Activated CD8-positive, alpha-beta memory T cell treated with anti-CD3 and anti-CD28 coated beads, Interleukin-2, amount 10 ng/mL, durations not matched to agents 7 days and 5 days (primary cell): Measurements from ENCODE around the gene GSC2. TPM values are rescaled to one million over a fixed set of nuclear protein-coding genes. Genes with fewer than 3 reads are reported as not detected.

Experiments used
- ATAC-seq: fragments of 150-1000 bp; cut with Tn5 transposase; one replicate; pipeline ENCODE4 v1.10.0; 2021; ENCODE audit warnings: moderate library complexity
- CTCF ChIA-PET: fragments of 350-600 bp; sonication (Branson Sonifier 250); formaldehyde crosslinking; loops from one replicate; lab custom pipeline; 2021; ENCODE audit warnings: antibody characterized with exemption; lab: Charles Lee
- DNase-seq: peaks from one replicate; pipeline ENCODE4 v3.0.0-alpha.2; 2020
- H3K27ac Mint-ChIP-seq: one replicate; pipeline ENCODE4 v1.8.0; 2021; ENCODE audit warnings: mild to moderate bottlenecking, mixed read lengths
- H3K27me3 Mint-ChIP-seq: one replicate; pipeline ENCODE4 v1.8.0; 2021; ENCODE audit warnings: mixed read lengths
- H3K36me3 Mint-ChIP-seq: one replicate; pipeline ENCODE4 v1.8.0; 2021; ENCODE audit warnings: mild to moderate bottlenecking, mixed read lengths
- H3K4me1 Mint-ChIP-seq: one replicate; pipeline ENCODE4 v1.8.0; 2021; ENCODE audit warnings: mixed read lengths
- H3K4me3 Mint-ChIP-seq: one replicate; pipeline ENCODE4 v1.8.0; 2021; ENCODE audit warnings: mild to moderate bottlenecking, moderate library complexity, mixed read lengths
- H3K9me3 Mint-ChIP-seq: one replicate; pipeline ENCODE4 v1.8.0; 2022; ENCODE audit warnings: low read depth, mixed read lengths
- total RNA-seq, 2 experiments: library from RNA; stranded (reverse); gene quantifications; one replicate each; pipeline ENCODE4 v1.2.3, GENCODE V29; 2021

GSC2 gene
- total RNA-seq, 2 experiments from 2014 or later: not detected

- CTCF ChIA-PET: interaction anchor here (1.3 kb wide), 1 partner anchor 31 kb away, joined by 5 read pairs; the partner anchor contains the start of gene ESS2
- ATAC-seq: no peak
- peaks cover 8% of the 10 kb centered on the region for H3K27me3 Mint-ChIP-seq
- no peak overlapping the region for H3K27ac Mint-ChIP-seq
- H3K9me3 Mint-ChIP-seq: no peaks in the 10 kb centered on the region
- no peaks in the 10 kb centered on the region for H3K36me3 Mint-ChIP-seq
- H3K4me3 Mint-ChIP-seq: no peak overlapping the region
- no peak for DNase-seq
- H3K4me1 Mint-ChIP-seq: peaks cover 45% of the 10 kb centered on the region
Measured at GRCh38 chr22:19175026-19175601, 25.0 kb upstream of the GSC2 start.

- Mint-ChIP-seq H3K27ac (peak overlapping the region; percentile 45), H3K9me3 (no peaks in the 10 kb centered on the region), H3K27me3 (peaks cover 15% of the 10 kb centered on the region), H3K36me3 (no peaks in the 10 kb centered on the region), H3K4me3 (no peak overlapping the region), H3K4me1 (peaks cover 42% of the 10 kb centered on the region)
- no peak for DNase-seq
- CTCF ChIA-PET: interaction anchor here (1.3 kb wide), 1 partner anchor 30 kb away, joined by 5 read pairs; the partner anchor contains the start of gene ESS2
- no peak for ATAC-seq
Measured at GRCh38 chr22:19174106-19175025, 24.3 kb upstream of the GSC2 start.

- peak overlapping the region; percentile 88 for H3K4me3 Mint-ChIP-seq
- DNase-seq (no peak), ATAC-seq (no peak)
- H3K4me1 Mint-ChIP-seq: peaks cover 42% of the 10 kb centered on the region
- H3K9me3 Mint-ChIP-seq: no peaks in the 10 kb centered on the region
- no peaks in the 10 kb centered on the region for H3K36me3 Mint-ChIP-seq
- H3K27ac Mint-ChIP-seq: peak overlapping the region; percentile 64
- peaks cover 24% of the 10 kb centered on the region for H3K27me3 Mint-ChIP-seq
- CTCF ChIA-PET: interaction anchor here (0.6 to 1.3 kb wide), 3 partner anchors 29 to 286 kb away, joined by 3 to 5 read pairs (median 4); partner anchors contain the start of gene ESS2
Measured at GRCh38 chr22:19173047-19174035, 23.2 kb upstream of the GSC2 start.

GRCh38 chr22:19172213-19173046, 22.3 kb upstream of the GSC2 start:
- Mint-ChIP-seq H3K4me1 (peaks cover 40% of the 10 kb centered on the region), H3K9me3 (no peaks in the 10 kb centered on the region), H3K36me3 (no peaks in the 10 kb centered on the region), H3K4me3 (peak overlapping the region; percentile 88), H3K27me3 (peaks cover 34% of the 10 kb centered on the region), H3K27ac (peak overlapping the region; percentile 82)
- DNase-seq: no peak
- no peak for ATAC-seq
- CTCF ChIA-PET: interaction anchor here (0.6 to 1.3 kb wide), 2 partner anchors 28 to 287 kb away, joined by 3 to 4 read pairs; partner anchors contain the start of gene ESS2

- CTCF ChIA-PET: interaction anchor here (2.6 kb wide), 1 partner anchor 460 kb away, joined by 9 read pairs; no protein-coding TSS in a partner anchor
- Mint-ChIP-seq H3K36me3 (no peaks in the 10 kb centered on the region), H3K27me3 (peaks cover 45% of the 10 kb centered on the region), H3K9me3 (no peaks in the 10 kb centered on the region), H3K4me3 (no peak overlapping the region), H3K27ac (no peak overlapping the region), H3K4me1 (peaks cover 36% of the 10 kb centered on the region)
- ATAC-seq (no peak), DNase-seq (no peak)
Measured at GRCh38 chr22:19169947-19170318, 19.8 kb upstream of the GSC2 start.

GRCh38 chr22:19169002-19169946, 19.2 kb upstream of the GSC2 start:
- Mint-ChIP-seq H3K27me3 (peaks cover 48% of the 10 kb centered on the region), H3K27ac (no peak overlapping the region), H3K9me3 (no peaks in the 10 kb centered on the region), H3K36me3 (no peaks in the 10 kb centered on the region), H3K4me1 (peaks cover 33% of the 10 kb centered on the region), H3K4me3 (no peak overlapping the region)
- no peak for ATAC-seq
- CTCF ChIA-PET: interaction anchor here (2.6 kb wide), 1 partner anchor 461 kb away, joined by 9 read pairs; no protein-coding TSS in a partner anchor
- no peak for DNase-seq

GRCh38 chr22:19168088-19168890, 18.2 kb upstream of the GSC2 start:
- DNase-seq (no peak), ATAC-seq (no peak)
- no peak overlapping the region for H3K4me3 Mint-ChIP-seq
- peaks cover 27% of the 10 kb centered on the region for H3K4me1 Mint-ChIP-seq
- H3K27ac Mint-ChIP-seq: no peak overlapping the region
- peaks cover 48% of the 10 kb centered on the region for H3K27me3 Mint-ChIP-seq
- CTCF ChIA-PET: interaction anchor here (2.6 kb wide), 1 partner anchor 462 kb away, joined by 9 read pairs; no protein-coding TSS in a partner anchor
- no peaks in the 10 kb centered on the region for H3K36me3 Mint-ChIP-seq
- H3K9me3 Mint-ChIP-seq: no peaks in the 10 kb centered on the region

- Mint-ChIP-seq H3K27me3 (peaks cover 48% of the 10 kb centered on the region), H3K27ac (no peak overlapping the region), H3K4me1 (peaks cover 17% of the 10 kb centered on the region), H3K36me3 (no peaks in the 10 kb centered on the region), H3K4me3 (no peak overlapping the region), H3K9me3 (no peaks in the 10 kb centered on the region)
- ATAC-seq (no peak), DNase-seq (no peak)
- CTCF ChIA-PET: no interaction called here
Measured at GRCh38 chr22:19167106-19167869, 17.2 kb upstream of the GSC2 start.

GRCh38 chr22:19166421-19166820, 16.3 kb upstream of the GSC2 start:
- ATAC-seq (no peak), DNase-seq (no peak)
- Mint-ChIP-seq H3K4me3 (no peak overlapping the region), H3K36me3 (no peaks in the 10 kb centered on the region), H3K27ac (no peak overlapping the region), H3K4me1 (peaks cover 14% of the 10 kb centered on the region), H3K9me3 (no peaks in the 10 kb centered on the region), H3K27me3 (peaks cover 48% of the 10 kb centered on the region)
- CTCF ChIA-PET: no interaction called here

GRCh38 chr22:19164425-19164824, 14.3 kb upstream of the GSC2 start:
- Mint-ChIP-seq H3K9me3 (no peaks in the 10 kb centered on the region), H3K4me3 (no peak overlapping the region), H3K36me3 (no peaks in the 10 kb centered on the region), H3K4me1 (peaks cover 3% of the 10 kb centered on the region), H3K27ac (no peak overlapping the region), H3K27me3 (peaks cover 39% of the 10 kb centered on the region)
- DNase-seq (no peak), ATAC-seq (no peak)
- CTCF ChIA-PET: interaction anchor here (0.6 kb wide), 1 partner anchor 415 kb away, joined by 3 read pairs; no protein-coding TSS in a partner anchor
